HCT116 (cell line): ENCODE results near the gene MINDY4. TPM values are rescaled to one million over a fixed set of nuclear protein-coding genes. Genes with fewer than 3 reads are reported as not detected.

Source experiments
- ATAC-seq: fragments of 200-7000 bp; cut with Tn5 transposase; 2 replicates; pipeline ENCODE4 v1.9.1; 2020; ENCODE audit warnings: mild to moderate bottlenecking, moderate library complexity
- BruUV-seq: library from RNA; stranded (reverse); fragments of 400-500 nt; replicated peaks from 2 replicates; lab custom pipeline; 2021; lab: Mats Ljungman, UMichigan
- CTCF ChIA-PET: fragments of 300-600 bp; sonication (Branson Sonifier 250); formaldehyde crosslinking; loops from one replicate; lab custom pipeline; 2021; ENCODE audit warnings: antibody characterized with exemption; lab: Charles Lee
- POLR2A ChIA-PET: fragments of 300-600, 350-600 bp; sonication (Branson Sonifier 250); formaldehyde crosslinking; loops from one replicate; lab custom pipeline; 2021; ENCODE audit warnings: antibody characterized with exemption; lab: Charles Lee
- RAD21 ChIA-PET, 2 experiments: fragments of 300-600 bp; sonication (Branson Sonifier 250); formaldehyde crosslinking; loops; one replicate each; lab custom pipeline; 2023; ENCODE audit warnings: low total read pairs in 2 of 2; ENCODE audit not compliant: uncharacterized antibody in 2 of 2, unreplicated experiment in 2 of 2, low non-redundant PET in 1 of 2; lab: Charles Lee
- DNase-seq: peaks from one replicate; pipeline ENCODE4 v3.0.0-alpha.2; 2010; ENCODE audit warnings: low read depth, low spot score
- H2AFZ ChIP-seq: fragments of 200-600 bp; shearing (Covaris generic), sonication (generic); 2 replicates; pipeline ENCODE4 v1.6.1; 2017; ENCODE audit warnings: low read depth, mixed run types, mixed read lengths, antibody characterized with exemption, low read length; ENCODE audit not compliant: poor library complexity, severe bottlenecking
- H3K27ac ChIP-seq: 2 replicates; pipeline ENCODE4 v1.5.1; 2012; ENCODE audit warnings: low read depth, low read length
- H3K27me3 ChIP-seq: fragments of 200-600 bp; sonication (generic); 2 replicates; pipeline ENCODE4 v1.6.1; 2016; ENCODE audit warnings: mixed run types, low read length, mixed read lengths; ENCODE audit not compliant: insufficient read depth
- H3K36me3 ChIP-seq, 2 experiments: fragments of 200-500 bp in 1 of 2; fragments of 200-600 bp in 1 of 2; sonication (Bioruptor generic) in 1 of 2; sonication (generic) in 1 of 2; 2 replicates each; pipeline versions ENCODE4 v1.5.1 to v1.6.1; 2014 to 2016; ENCODE audit warnings: low read length in 2 of 2, inconsistent platforms in 1 of 2, mixed read lengths in 1 of 2, mixed run types in 1 of 2; ENCODE audit not compliant: insufficient read depth in 2 of 2, control insufficient read depth in 1 of 2
- H3K4me1 ChIP-seq, 2 experiments: fragments of 200-600 bp in 1 of 2; sonication (generic) in 1 of 2; 2 replicates each; pipeline versions ENCODE4 v1.5.1 to v1.6.1; 2012 to 2017; ENCODE audit warnings: low read length in 2 of 2, inconsistent platforms in 1 of 2, mild to moderate bottlenecking in 1 of 2, mixed read lengths in 1 of 2, mixed run types in 1 of 2, moderate library complexity in 1 of 2; ENCODE audit not compliant: insufficient read depth in 2 of 2, control insufficient read depth in 1 of 2
- H3K4me2 ChIP-seq: fragments of 200-600 bp; sonication (generic); 2 replicates; pipeline ENCODE4 v1.6.1; 2017; ENCODE audit warnings: mixed run types, low read length, mixed read lengths
- H3K4me3 ChIP-seq, 2 experiments: fragments of 200-600 bp in 1 of 2; sonication (generic) in 1 of 2; replicated peaks in 1 of 2; 2 replicates each; pipeline ENCODE4 v1.5.1; 2011 to 2016; ENCODE audit warnings: low read length in 2 of 2, control low read depth in 1 of 2, low read depth in 1 of 2, mild to moderate bottlenecking in 1 of 2, mixed read lengths in 1 of 2, mixed run types in 1 of 2
- H3K79me2 ChIP-seq: fragments of 200-600 bp; sonication (generic); 2 replicates; pipeline ENCODE4 v1.6.1; 2017; ENCODE audit warnings: mild to moderate bottlenecking, mixed run types, low read length, moderate library complexity, mixed read lengths; ENCODE audit not compliant: insufficient read depth
- H3K9ac ChIP-seq: fragments of 200-600 bp; sonication (generic); 2 replicates; pipeline ENCODE4 v1.6.1; 2016; ENCODE audit warnings: low read length, mixed read lengths
- H3K9me2 ChIP-seq: fragments of 200-600 bp; sonication (generic), shearing (Covaris generic); 2 replicates; pipeline ENCODE4 v1.6.1; 2017; ENCODE audit warnings: mixed run types, mild to moderate bottlenecking, moderate library complexity; ENCODE audit not compliant: insufficient read depth
- H3K9me3 ChIP-seq, 2 experiments: fragments of 200-500 bp in 1 of 2; fragments of 200-600 bp in 1 of 2; sonication (Bioruptor generic) in 1 of 2; sonication (generic) in 1 of 2; 2 replicates each; pipeline ENCODE4 v1.6.1; 2014 to 2017; ENCODE audit warnings: low read length in 2 of 2, mixed read lengths in 2 of 2, inconsistent platforms in 1 of 2, low read depth in 1 of 2, mild to moderate bottlenecking in 1 of 2, mixed run types in 1 of 2, moderate library complexity in 1 of 2; ENCODE audit not compliant: control insufficient read depth in 1 of 2, insufficient read depth in 1 of 2
- H4K20me1 ChIP-seq: fragments of 200-600 bp; sonication (generic), shearing (Covaris generic); 2 replicates; pipeline ENCODE4 v1.6.1; 2017; ENCODE audit warnings: mixed run types, mild to moderate bottlenecking, moderate library complexity; ENCODE audit not compliant: insufficient read depth
- ATF3 ChIP-seq: IDR thresholded peaks from 2 replicates; pipeline ENCODE4 v1.6.1; 2012
- CBX3 ChIP-seq: IDR thresholded peaks from 2 replicates; pipeline ENCODE4 v1.6.1; 2012; ENCODE audit warnings: low read depth
- CTCF ChIP-seq, 3 experiments: fragments of 200-600 bp in 1 of 3; sonication (generic) in 1 of 3; IDR thresholded peaks in 2 of 3; conservative IDR thresholded peaks in 1 of 3; 2 replicates each; pipeline ENCODE4 v1.5.1; 2012 to 2017; ENCODE audit warnings: low read depth in 2 of 3, low read length in 2 of 3, antibody characterized with exemption in 1 of 3, borderline replicate concordance in 1 of 3, control low read depth in 1 of 3, mild to moderate bottlenecking in 1 of 3, mixed read lengths in 1 of 3, mixed run types in 1 of 3, moderate library complexity in 1 of 3; ENCODE audit not compliant: insufficient read depth in 1 of 3
- EGR1 ChIP-seq: IDR thresholded peaks from 2 replicates; pipeline ENCODE4 v1.6.1; 2012; ENCODE audit warnings: low read depth
- ELF1 ChIP-seq: IDR thresholded peaks from 2 replicates; pipeline ENCODE4 v1.6.1; 2012; ENCODE audit warnings: low read depth, borderline replicate concordance
- EZH2 ChIP-seq: fragments of 200-600 bp; sonication (generic); IDR thresholded peaks from 2 replicates; pipeline ENCODE4 v1.6.1; 2017; ENCODE audit warnings: antibody characterized with exemption, mixed run types
- EZH2phosphoT487 ChIP-seq: fragments of 200-600 bp; IDR thresholded peaks from 2 replicates; pipeline ENCODE4 v1.6.1; 2018; ENCODE audit warnings: antibody characterized with exemption, borderline replicate concordance
- FOSL1 ChIP-seq: IDR thresholded peaks from 2 replicates; pipeline ENCODE4 v1.6.1; 2012; ENCODE audit warnings: low read depth
- JUND ChIP-seq: IDR thresholded peaks from 2 replicates; pipeline ENCODE4 v1.6.1; 2012
- MAX ChIP-seq: IDR thresholded peaks from 2 replicates; pipeline ENCODE4 v1.6.1; 2012
- POLR2A ChIP-seq: IDR thresholded peaks from 2 replicates; pipeline ENCODE4 v1.7.0; 2011; ENCODE audit warnings: borderline replicate concordance; ENCODE audit not compliant: insufficient read depth, insufficient read length; ENCODE audit errors: extremely low read depth
- RAD21 ChIP-seq: IDR thresholded peaks from 2 replicates; pipeline ENCODE4 v1.6.1; 2012; ENCODE audit warnings: low read depth, mild to moderate bottlenecking
- SP1 ChIP-seq: IDR thresholded peaks from 2 replicates; pipeline ENCODE4 v1.6.1; 2012; ENCODE audit warnings: low read depth
- SRF ChIP-seq: IDR thresholded peaks from 2 replicates; pipeline ENCODE4 v1.6.1; 2012; ENCODE audit warnings: low read depth
- TCF7L2 ChIP-seq: IDR thresholded peaks from 2 replicates; pipeline ENCODE4 v1.7.0; 2011; ENCODE audit warnings: borderline replicate concordance, inconsistent platforms; ENCODE audit not compliant: insufficient read depth, insufficient read length; ENCODE audit errors: extremely low read depth
- YY1 ChIP-seq: IDR thresholded peaks from 2 replicates; pipeline ENCODE4 v1.6.1; 2011; ENCODE audit warnings: low read length, low read depth, moderate library complexity, mild to moderate bottlenecking; ENCODE audit not compliant: insufficient replicate concordance; ENCODE audit errors: extremely low read depth
- ZBTB33 ChIP-seq: IDR thresholded peaks from 2 replicates; pipeline ENCODE4 v1.6.1; 2011; ENCODE audit warnings: mild to moderate bottlenecking, low read length, moderate library complexity; ENCODE audit not compliant: insufficient replicate concordance; ENCODE audit errors: extremely low read depth
- ZFX ChIP-seq: fragments of 450-650 bp; IDR thresholded peaks from 2 replicates; pipeline ENCODE4 v1.6.1; 2017
- ZNF274 ChIP-seq: fragments of 200-500 bp; sonication (Bioruptor generic); IDR thresholded peaks from 2 replicates; pipeline ENCODE4 v1.6.1; 2014; ENCODE audit warnings: mild to moderate bottlenecking, low read depth, low read length, inconsistent platforms
- intact Hi-C: fragments of 100-400 bp; cut with micrococcal nuclease; formaldehyde crosslinking; loops from 2 replicates; pipeline ENCODE4 v1.10.0; 2022
- total RNA-seq: library from RNA; stranded (reverse); gene quantifications from one replicate; pipeline ENCODE4 v1.2.1, GENCODE V29; 2021; ENCODE audit not compliant: unreplicated experiment

Gene MINDY4
- total RNA-seq, 1 experiment from 2014 or later = 6.1 TPM

GRCh38 chr7:30815388-30815854 is 44.2 kb downstream of the MINDY4 start:
- ChIA-PET POLR2A (no interaction called here), CTCF (no interaction called here), RAD21 (no interaction called here)
- Histone ChIP-seq H3K4me1 (no peaks in the 10 kb centered on the region), H3K27me3 (no peaks in the 10 kb centered on the region), H2AFZ (no peak overlapping the region), H4K20me1 (no peaks in the 10 kb centered on the region), H3K4me2 (no peak overlapping the region), H3K27ac (no peak overlapping the region), H3K9me3 (no peaks in the 10 kb centered on the region), H3K36me3 (no peaks in the 10 kb centered on the region), H3K9me2 (no peaks in the 10 kb centered on the region), H3K79me2 (no peaks in the 10 kb centered on the region), H3K9ac (no peak overlapping the region), H3K4me3 (no peak overlapping the region)
- intact Hi-C loops = no loop called here
- BruUV-seq = no TSS peak
- TF ChIP-seq EZH2phosphoT487 (no peak), JUND (no peak), ATF3 (no peak), EZH2 (no peak), ZFX (no peak), ELF1 (no peak), SRF (no peak), TCF7L2 (no peak), EGR1 (no peak), ZNF274 (no peak), POLR2A (no peak), SP1 (no peak), FOSL1 (no peak), CBX3 (no peak), ZBTB33 (no peak), RAD21 (no peak), MAX (no peak), YY1 (no peak), CTCF (IDR thresholded peaks at IDR 0.05 in 2 of 3, conservative IDR thresholded peaks at IDR 0.05 in 1 of 3; ENCODE audit: borderline replicate concordance in 1 of 3, insufficient read depth in 1 of 3, low read depth in 2 of 3, low read length in 2 of 3) (no peak)
- ATAC-seq = no peak
- DNase-seq = no peak
